ENCODE data around the gene AHNAK. TPM values are rescaled to one million over a fixed set of nuclear protein-coding genes. Genes with fewer than 3 reads are reported as not detected.

The AHNAK gene
- total RNA-seq, 2 experiments from 2014 or later: 0.21 to 0.28 TPM

- Histone ChIP-seq H3K4me1 (ENCODE audit: insufficient read depth, low read length, poor library complexity, severe bottlenecking) (no peaks in the 10 kb centered on the region), H3K79me2 (ENCODE audit: insufficient read depth, low read depth, low read length) (no peaks in the 10 kb centered on the region), H3K27ac (ENCODE audit: low read depth, low read length, poor library complexity, severe bottlenecking) (no peak overlapping the region), H3K4me3 (ENCODE audit: low read depth, low read length, poor library complexity, severe bottlenecking) (no peak overlapping the region), H3K36me3 (ENCODE audit: insufficient read depth, low read length) (no peaks in the 10 kb centered on the region), H2AFZ (ENCODE audit: low read length) (no peak overlapping the region), H3K9me3 (ENCODE audit: low read length) (no peaks in the 10 kb centered on the region), H3K4me2 (ENCODE audit: low read length) (no peak overlapping the region), H3K9me2 (ENCODE audit: insufficient read depth, low read length) (no peaks in the 10 kb centered on the region), H4K20me1 (ENCODE audit: insufficient read depth, low read length) (no peaks in the 10 kb centered on the region)
- no peak for DNase-seq (ENCODE audit: low spot score)
- intact Hi-C loops (cut with micrococcal nuclease; ENCODE audit: unreplicated experiment): no loop called here
- TF ChIP-seq EZH2phosphoT487 (IDR thresholded peaks at IDR 0.05; ENCODE audit: borderline replicate concordance, low read depth, low read length): no peak
- TF ChIP-seq CTCF (conservative IDR thresholded peaks at IDR 0.05; ENCODE audit: low read length): peak; percentile 18; the same call in 1 of the 2 replicates
- ChIA-PET CTCF (ENCODE audit: unreplicated experiment) (no interaction called here), POLR2A (no interaction called here)
- no TSS peak for BruUV-seq (replicated peaks)
Observed at GRCh38 chr11:62391642-62392425, 154.8 kb downstream of the AHNAK start.

- TF ChIP-seq EZH2phosphoT487 (IDR thresholded peaks at IDR 0.05; ENCODE audit: borderline replicate concordance, low read depth, low read length) (no peak), CTCF (conservative IDR thresholded peaks at IDR 0.05; ENCODE audit: low read length) (no peak)
- ChIA-PET CTCF (ENCODE audit: unreplicated experiment) (no interaction called here), POLR2A (no interaction called here)
- BruUV-seq (replicated peaks): no TSS peak
- no peak for DNase-seq (ENCODE audit: low spot score)
- Histone ChIP-seq H3K9me2 (ENCODE audit: insufficient read depth, low read length) (no peaks in the 10 kb centered on the region), H3K27ac (ENCODE audit: low read depth, low read length, poor library complexity, severe bottlenecking) (no peak overlapping the region), H4K20me1 (ENCODE audit: insufficient read depth, low read length) (no peaks in the 10 kb centered on the region), H3K4me2 (ENCODE audit: low read length) (no peak overlapping the region), H2AFZ (ENCODE audit: low read length) (no peak overlapping the region), H3K9me3 (ENCODE audit: low read length) (no peaks in the 10 kb centered on the region), H3K36me3 (ENCODE audit: insufficient read depth, low read length) (no peaks in the 10 kb centered on the region), H3K4me3 (ENCODE audit: low read depth, low read length, poor library complexity, severe bottlenecking) (no peak overlapping the region), H3K79me2 (ENCODE audit: insufficient read depth, low read depth, low read length) (no peaks in the 10 kb centered on the region), H3K4me1 (ENCODE audit: insufficient read depth, low read length, poor library complexity, severe bottlenecking) (no peaks in the 10 kb centered on the region)
- intact Hi-C loops (cut with micrococcal nuclease; ENCODE audit: unreplicated experiment): no loop called here
Observed at GRCh38 chr11:62390722-62391121, 155.9 kb downstream of the AHNAK start.

GRCh38 chr11:62390237-62390636 lies 156.4 kb downstream of the AHNAK start:
- Histone ChIP-seq H3K4me2 (ENCODE audit: low read length) (no peak overlapping the region), H3K4me1 (ENCODE audit: insufficient read depth, low read length, poor library complexity, severe bottlenecking) (no peaks in the 10 kb centered on the region), H3K36me3 (ENCODE audit: insufficient read depth, low read length) (no peaks in the 10 kb centered on the region), H3K79me2 (ENCODE audit: insufficient read depth, low read depth, low read length) (no peaks in the 10 kb centered on the region), H2AFZ (ENCODE audit: low read length) (no peak overlapping the region), H3K4me3 (ENCODE audit: low read depth, low read length, poor library complexity, severe bottlenecking) (no peak overlapping the region), H3K9me3 (ENCODE audit: low read length) (no peaks in the 10 kb centered on the region), H4K20me1 (ENCODE audit: insufficient read depth, low read length) (no peaks in the 10 kb centered on the region), H3K27ac (ENCODE audit: low read depth, low read length, poor library complexity, severe bottlenecking) (no peak overlapping the region), H3K9me2 (ENCODE audit: insufficient read depth, low read length) (no peaks in the 10 kb centered on the region)
- TF ChIP-seq CTCF (conservative IDR thresholded peaks at IDR 0.05; ENCODE audit: low read length) (no peak), EZH2phosphoT487 (IDR thresholded peaks at IDR 0.05; ENCODE audit: borderline replicate concordance, low read depth, low read length) (no peak)
- no peak for DNase-seq (ENCODE audit: low spot score)
- intact Hi-C loops (cut with micrococcal nuclease; ENCODE audit: unreplicated experiment): no loop called here
- ChIA-PET POLR2A (no interaction called here), CTCF (ENCODE audit: unreplicated experiment) (no interaction called here)
- no TSS peak for BruUV-seq (replicated peaks)

Measured in OCI-LY7 (cell line).